Measurements from ENCODE around the gene PTPRN2.
"Not testable (repeated sequence)": the region's sequence is repeated elsewhere in the genome, so short reads cannot be mapped to it uniquely, and the experiment has no call there.

Gene PTPRN2

GRCh38 chr7:157519798-157520244 is 1067.8 kb downstream of the PTPRN2 start:
- DNase-seq: no peak

DNA sequence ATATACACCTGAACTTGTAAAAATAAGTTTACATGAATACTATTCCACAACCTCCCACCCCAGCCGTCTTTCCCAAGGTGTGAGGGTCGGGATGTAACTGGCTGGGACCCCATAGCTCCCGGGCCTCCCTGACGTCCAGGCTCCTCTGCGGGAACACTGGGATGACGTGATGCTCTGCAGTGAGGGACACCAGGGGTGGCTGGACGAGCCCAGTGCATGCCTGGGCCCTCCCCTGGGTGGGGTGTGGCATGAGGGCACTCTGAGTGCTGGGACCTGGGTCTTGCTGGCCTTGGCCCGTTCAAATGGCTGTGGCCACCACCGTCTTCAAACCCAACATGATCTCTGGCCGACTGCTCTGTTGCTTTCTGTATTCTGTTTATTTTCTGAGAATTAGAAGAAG is 1068.4 kb downstream of the PTPRN2 start:
- DNase-seq: no peak

GRCh38 chr7:157518514-157519175 is 1069.0 kb downstream of the PTPRN2 start:
- DNase-seq: no peak

DNA sequence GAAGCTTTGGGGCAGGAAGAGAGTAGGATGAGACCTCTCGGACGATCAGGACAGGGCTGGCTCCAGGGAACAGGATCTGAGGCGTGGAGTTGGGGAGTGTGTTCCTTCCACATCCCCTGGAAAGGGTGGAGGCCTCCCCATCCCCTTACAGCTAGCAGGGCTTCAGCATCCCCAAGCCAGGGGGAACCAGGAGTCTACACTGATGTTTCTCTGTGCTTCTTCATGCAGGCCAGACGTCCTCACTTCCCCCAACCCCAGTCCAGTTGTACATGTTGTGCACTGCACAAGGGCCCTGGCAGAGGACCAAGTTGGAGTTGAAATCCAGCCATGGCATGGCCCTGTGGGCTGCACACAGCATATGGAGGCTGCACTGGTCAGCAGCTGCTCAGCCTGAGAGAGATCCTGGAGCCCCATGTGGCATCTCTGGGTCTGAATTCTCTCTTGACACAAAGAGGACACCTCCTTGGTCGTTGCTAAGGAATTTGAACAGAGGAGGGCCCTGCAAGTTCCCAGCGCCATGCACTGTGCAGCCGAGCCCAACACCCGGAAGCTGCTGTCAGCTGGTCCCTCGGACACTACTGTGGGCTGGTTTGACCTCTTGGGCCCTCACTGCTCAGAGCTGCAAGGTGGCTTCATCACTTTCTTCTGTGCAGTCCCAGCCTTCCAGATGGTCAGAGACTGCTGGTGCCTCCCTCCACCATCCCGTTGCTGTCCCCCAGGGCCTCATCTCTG is 1069.7 kb downstream of the PTPRN2 start:
- DNase-seq: no peak

DNA sequence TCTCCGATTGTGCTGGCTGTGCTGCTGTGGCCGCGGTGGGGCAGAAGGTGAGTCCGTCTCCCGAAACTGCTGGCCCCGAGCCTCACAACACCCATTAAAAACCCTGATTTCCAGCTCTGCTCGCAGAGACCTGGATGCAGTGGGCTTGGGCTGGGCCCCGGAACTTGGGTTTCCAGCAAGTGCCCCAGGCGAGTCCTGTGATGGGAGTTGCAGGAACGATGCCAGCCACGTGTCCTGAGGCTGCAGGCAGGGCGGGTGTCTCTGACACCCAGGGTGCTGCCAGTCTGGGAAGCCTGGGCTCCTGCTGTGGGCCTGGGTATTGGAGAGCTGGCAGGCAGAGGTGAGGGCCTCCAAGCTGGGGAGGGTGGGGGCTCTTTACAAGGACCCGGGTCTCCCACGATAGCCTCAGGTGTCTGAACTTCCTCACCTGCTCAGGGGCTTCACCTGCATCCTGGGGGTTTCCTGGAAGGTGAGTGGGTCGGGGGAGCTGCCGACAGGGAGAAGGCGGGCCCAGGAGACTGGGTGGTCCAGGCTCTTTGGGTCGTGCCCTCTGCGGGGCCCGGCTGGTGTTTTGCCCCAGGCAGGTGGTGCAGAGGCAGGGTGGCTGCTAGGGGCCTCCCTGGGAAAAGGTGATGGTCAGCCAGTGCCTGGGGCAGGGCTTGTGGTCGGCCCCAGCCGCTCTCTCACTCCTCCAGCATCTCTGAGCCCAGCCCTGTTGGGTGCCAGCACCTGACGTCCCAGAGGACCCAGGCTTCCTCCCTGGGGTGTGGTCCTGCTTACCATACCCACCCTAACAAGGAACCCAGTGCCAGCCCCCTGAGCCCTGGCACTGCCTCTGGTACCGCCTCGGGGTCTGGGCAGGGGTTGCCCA is 1070.5 kb downstream of the PTPRN2 start:
- DNase-seq: no peak

DNA sequence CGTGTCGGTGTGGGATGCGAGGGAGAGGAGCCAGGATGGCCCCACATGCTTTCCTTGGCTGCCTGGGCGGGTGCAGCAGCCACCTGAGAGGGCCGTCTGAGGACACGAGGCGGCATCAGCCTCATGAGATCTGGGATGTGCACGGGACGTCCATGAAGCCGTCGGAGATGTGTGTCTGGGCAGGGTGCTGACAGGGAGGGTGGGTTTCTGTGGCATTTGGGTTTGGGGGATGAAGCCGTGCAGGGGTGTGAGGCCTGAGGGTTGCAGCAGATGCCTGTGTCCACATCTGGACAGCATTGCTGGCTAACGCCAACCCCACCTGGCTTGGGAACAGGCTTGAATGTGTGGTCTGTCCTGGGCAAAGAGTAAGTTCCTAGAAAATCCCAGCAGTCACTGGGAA is 1071.3 kb downstream of the PTPRN2 start:
- no peak for DNase-seq

- DNase-seq: no peak
Measured at GRCh38 chr7:157515342-157516041, 1072.1 kb downstream of the PTPRN2 start.

DNA sequence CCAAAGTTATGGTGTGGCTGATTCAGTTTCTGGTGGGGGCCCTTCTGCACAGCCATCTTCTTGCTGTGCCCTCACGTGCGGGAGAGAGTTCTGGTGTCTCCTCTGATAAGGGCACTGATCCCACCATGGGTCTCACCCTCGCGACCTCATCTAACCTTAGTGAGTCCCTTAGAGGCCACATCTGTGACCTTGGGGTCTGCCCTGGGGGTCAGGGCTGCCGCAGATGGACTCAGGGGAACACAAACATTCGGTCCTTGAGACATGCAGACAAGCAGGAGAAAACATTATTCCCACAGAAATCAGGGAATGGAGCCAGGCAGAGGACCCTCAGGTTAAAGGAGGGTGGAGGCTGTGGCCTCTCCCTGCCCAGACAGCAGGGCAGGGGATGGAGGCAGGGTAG is 1072.9 kb downstream of the PTPRN2 start:
- DNase-seq: no peak

DNA sequence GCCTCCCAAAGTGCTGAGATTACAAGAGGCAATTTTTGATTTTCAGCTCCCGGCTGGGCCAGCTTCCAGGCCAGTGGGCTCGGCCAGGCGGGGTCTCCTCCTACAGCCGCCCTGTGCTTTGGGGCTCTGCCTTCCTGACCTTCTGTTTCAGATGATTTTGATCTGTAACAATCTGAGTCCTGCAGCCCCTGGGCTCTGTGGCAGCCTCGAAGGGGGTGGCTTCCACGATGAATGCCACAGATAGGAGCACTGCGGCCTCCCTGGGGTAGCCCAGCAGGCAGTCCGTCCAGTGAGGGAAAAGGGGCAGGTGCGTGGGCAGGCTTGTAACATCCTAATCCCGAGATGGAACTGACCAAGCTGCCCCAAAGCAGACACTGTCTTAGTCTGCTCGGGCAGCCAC is 1073.3 kb downstream of the PTPRN2 start:
- no peak for DNase-seq

DNA sequence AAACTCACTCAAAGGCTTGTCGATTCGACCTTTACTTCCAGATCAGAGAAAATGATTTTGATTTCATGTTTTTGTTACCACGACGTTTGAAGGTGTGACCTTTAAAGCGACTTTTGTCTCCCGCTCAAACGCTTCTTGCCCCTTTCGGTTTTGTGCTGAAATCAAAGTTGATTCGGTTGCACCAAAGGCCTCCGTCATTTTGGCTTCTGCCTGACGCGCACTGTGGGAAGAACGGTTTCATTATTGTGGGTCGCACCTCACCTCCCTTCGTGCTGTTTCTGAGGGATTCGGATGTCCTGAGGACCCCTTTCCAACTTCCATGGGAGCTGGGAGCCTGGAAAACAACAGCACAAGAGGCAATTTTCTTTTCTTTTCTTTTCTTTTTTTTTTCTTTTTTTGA is 1073.9 kb downstream of the PTPRN2 start:
- no peak for DNase-seq

DNA sequence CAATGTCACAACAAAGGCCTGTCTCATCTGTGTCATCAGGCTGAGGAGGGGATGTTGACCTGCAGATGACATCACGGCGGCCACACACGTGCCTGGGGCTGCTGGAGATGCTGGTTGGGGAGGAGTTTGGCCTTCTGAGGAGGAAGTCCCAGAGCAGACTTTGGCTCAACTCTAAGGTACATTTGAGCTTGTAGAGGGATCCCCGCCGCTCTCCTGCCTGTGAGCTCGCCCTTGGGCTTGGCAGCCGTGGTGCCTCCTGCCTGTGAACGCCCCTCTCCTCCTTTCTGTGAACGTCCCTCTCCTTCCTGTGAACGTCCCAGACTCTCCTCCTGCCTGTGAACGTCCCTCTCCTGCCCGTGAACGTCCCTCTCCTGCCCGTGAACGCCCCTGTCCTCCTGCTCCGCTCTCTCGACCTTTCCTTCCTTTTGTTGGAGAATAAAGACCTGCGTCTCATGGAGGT is 1074.4 kb downstream of the PTPRN2 start:
- DNase-seq: no peak

DNA sequence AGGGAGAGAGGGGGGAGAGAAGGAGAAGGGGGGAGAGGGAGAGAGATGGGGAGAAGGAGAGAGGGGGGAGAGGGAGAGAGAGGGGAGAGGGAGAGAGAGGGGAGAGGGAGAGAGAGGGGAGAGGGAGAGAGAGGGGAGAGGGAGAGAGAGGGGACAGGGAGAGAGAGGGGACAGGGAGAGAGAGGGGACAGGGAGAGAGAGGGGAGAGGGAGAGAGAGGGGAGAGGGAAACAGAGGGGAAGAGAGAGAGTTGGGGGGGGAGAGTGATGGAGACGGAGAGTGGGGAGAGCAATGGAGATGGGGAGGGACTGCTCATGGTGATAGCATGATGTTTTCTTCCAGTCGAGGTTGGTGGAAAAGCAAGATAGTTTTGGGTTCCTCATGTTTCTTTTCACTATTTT is 1078.4 kb downstream of the PTPRN2 start:
- DNase-seq: no peak

DNA sequence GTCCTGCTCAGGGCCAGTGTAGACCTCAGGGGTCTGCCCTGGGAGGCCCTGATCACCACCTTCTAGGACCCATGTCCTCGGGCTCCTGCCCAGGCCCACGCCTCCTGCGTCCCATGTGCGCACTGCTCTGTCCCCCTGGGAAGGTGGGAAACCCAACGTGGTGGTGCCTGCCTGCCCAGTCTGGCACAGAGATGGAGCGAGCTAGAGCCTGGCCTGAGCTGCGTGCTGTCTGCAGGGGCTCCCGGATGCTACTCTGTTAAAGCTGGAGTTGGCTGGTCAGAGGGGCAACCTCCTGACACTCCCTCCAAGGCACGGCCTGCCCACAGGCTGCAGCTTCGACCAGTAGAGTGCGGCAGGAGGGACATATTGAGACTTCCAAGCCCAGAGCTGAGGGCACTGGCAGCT is 1079.1 kb downstream of the PTPRN2 start:
- no peak for DNase-seq

- DNase-seq: no peak
Measured at GRCh38 chr7:157507987-157508386, 1079.6 kb downstream of the PTPRN2 start.

DNA sequence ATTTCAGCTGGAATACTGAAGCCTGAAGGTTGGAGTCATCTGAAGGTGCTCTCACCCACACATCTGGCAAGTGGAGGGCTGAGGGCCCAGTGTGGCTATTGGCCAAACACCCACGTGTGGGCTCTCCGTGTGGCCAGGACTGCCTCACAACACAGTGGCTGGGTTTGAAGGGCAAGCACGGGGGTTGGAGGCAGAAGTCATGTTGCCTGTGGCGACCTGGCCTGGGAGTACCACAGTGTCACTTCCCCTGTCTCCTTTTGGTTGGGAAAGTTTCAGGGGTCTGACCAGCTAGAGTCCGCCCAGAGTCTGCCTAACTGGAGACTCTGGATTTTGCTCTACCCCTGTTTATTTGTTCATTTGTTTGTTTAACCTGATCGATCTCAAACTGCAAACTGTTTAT is 1081.4 kb downstream of the PTPRN2 start:
- DNase-seq: no peak

DNA sequence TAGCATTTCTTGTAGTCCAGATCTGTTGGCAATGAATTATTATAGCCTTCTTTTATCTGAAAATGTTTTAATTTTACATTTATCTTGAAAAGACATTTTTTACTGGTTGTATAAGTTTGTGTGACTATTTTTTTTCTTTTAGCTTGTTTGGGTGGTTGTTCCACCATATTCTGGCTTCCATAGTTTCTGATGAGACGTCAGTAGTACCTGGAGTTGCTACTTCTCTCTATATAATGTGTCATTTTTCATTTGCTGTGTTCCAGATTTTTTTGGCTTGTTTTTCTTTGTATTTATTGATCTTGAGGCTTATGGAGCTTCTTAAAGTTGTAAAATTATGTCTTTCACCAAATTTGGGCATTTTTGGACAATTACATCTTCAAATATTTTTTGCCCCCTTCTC is 1082.0 kb downstream of the PTPRN2 start:
- no peak for DNase-seq

GRCh38 chr7:157503229-157503628 is 1084.4 kb downstream of the PTPRN2 start:
- DNase-seq: no peak

- DNase-seq: no peak
Measured at GRCh38 chr7:157502701-157503111, 1084.9 kb downstream of the PTPRN2 start.

DNA sequence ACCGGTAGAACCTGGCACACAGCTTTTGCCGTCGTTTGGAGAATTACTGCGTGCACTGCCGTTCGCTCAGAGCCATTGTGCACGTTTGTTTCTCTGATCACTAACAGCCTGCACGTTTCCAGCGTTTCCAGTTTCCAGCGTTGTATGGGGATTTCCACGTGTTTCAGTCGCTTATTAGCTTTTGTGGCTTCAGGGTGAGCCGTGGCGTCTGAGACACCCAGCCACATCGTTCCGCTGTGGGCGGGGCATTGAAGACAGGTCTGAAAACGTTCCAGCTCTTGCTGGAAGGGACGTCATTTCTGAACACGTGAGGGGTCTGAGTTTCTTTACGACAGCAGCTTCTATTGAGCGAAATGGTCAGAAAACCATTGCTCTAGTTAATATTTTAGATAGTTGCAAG is 1086.0 kb downstream of the PTPRN2 start:
- no peak for DNase-seq

GRCh38 chr7:157500989-157501540 is 1086.6 kb downstream of the PTPRN2 start:
- not testable (repeated sequence) for DNase-seq

- no peak for DNase-seq
Measured at GRCh38 chr7:157500171-157500960, 1087.3 kb downstream of the PTPRN2 start.

DNA sequence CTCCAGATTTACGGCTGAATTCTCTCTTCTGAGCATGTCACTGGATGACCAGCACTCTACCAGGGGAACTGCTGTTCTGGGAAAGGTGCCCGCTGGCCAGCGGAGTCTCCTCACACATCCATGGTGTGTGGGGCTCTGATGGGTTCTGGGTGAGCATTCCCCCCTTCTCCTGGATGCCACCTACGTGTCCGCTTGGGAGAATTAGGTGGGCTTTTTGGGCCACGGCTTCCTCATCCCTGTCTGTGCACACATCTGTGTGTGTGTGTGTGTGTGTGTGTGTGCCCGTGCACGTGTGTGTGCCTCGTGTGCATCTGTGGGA is 1087.8 kb downstream of the PTPRN2 start:
- DNase-seq: no peak
